IMR-90 (cell line): ENCODE results near the gene FADS2. TPM values are rescaled to one million over a fixed set of nuclear protein-coding genes. Genes with fewer than 3 reads are reported as not detected.

Source experiments
- ATAC-seq: fragments of 200-7000 bp; cut with Tn5 transposase; 2 replicates; pipeline ENCODE4 v1.9.1; 2020; ENCODE audit warnings: low read depth, mild to moderate bottlenecking, moderate library complexity
- BruUV-seq: library from RNA; stranded (reverse); fragments of 400-500 nt; replicated peaks from 2 replicates; lab custom pipeline; 2021; lab: Mats Ljungman, UMichigan
- CTCF ChIA-PET: fragments of 300-600 bp; formaldehyde crosslinking; extraction: SDS; loops from one replicate; lab custom pipeline; 2021; ENCODE audit warnings: antibody characterized with exemption; lab: Yijun Ruan, JAX
- POLR2A ChIA-PET: fragments of 300-600 bp; sonication (Branson Sonifier 250); formaldehyde crosslinking; loops from one replicate; lab custom pipeline; 2022; ENCODE audit warnings: antibody characterized with exemption; ENCODE audit not compliant: unreplicated experiment; lab: Charles Lee
- DNase-seq: peaks from one replicate; pipeline ENCODE4 v3.0.0; 2013
- H2AFZ ChIP-seq: replicated peaks from 2 replicates; pipeline ENCODE3; 2013; ENCODE audit warnings: low read length, mild to moderate bottlenecking; ENCODE audit not compliant: poor library complexity
- H2AK5ac ChIP-seq: 2 replicates; pipeline ENCODE4 v1.6.1; 2013; ENCODE audit warnings: low read depth, low read length, inconsistent platforms
- H2AK9ac ChIP-seq: replicated peaks from 2 replicates; pipeline ENCODE3; 2013; ENCODE audit warnings: mild to moderate bottlenecking, low read depth, low read length, moderate library complexity; ENCODE audit not compliant: poor library complexity
- H2BK120ac ChIP-seq: 2 replicates; pipeline ENCODE4 v1.6.1; 2013; ENCODE audit warnings: low read depth, low read length, inconsistent platforms
- H2BK15ac ChIP-seq: 3 replicates; pipeline ENCODE4 v1.6.1; 2013; ENCODE audit warnings: low read depth, low read length, inconsistent platforms
- H2BK20ac ChIP-seq: 2 replicates; pipeline ENCODE4 v1.6.1; 2013; ENCODE audit warnings: low read depth, mild to moderate bottlenecking, inconsistent platforms, low read length, moderate library complexity
- H2BK5ac ChIP-seq: 2 replicates; pipeline ENCODE4 v1.6.1; 2013; ENCODE audit warnings: mild to moderate bottlenecking, low read depth, low read length, inconsistent platforms; ENCODE audit not compliant: poor library complexity, severe bottlenecking
- H3K14ac ChIP-seq: replicated peaks from 2 replicates; pipeline ENCODE4 v1.6.1; 2013; ENCODE audit warnings: low read depth, low read length, inconsistent platforms
- H3K18ac ChIP-seq: 2 replicates; pipeline ENCODE4 v1.6.1; 2013; ENCODE audit warnings: low read depth, low read length, control low read depth
- H3K23ac ChIP-seq: 2 replicates; pipeline ENCODE4 v1.6.1; 2013; ENCODE audit warnings: low read depth, low read length, inconsistent platforms
- H3K27ac ChIP-seq: 2 replicates; pipeline ENCODE4 v1.5.1; 2013; ENCODE audit warnings: mild to moderate bottlenecking, control low read depth, low read length; ENCODE audit not compliant: insufficient read depth
- H3K27me3 ChIP-seq: 2 replicates; pipeline ENCODE4 v1.6.1; 2013; ENCODE audit warnings: low read length; ENCODE audit not compliant: control insufficient read depth, insufficient read depth
- H3K36me3 ChIP-seq: 2 replicates; pipeline ENCODE4 v1.6.1; 2013; ENCODE audit warnings: low read length, mixed read lengths; ENCODE audit not compliant: control insufficient read depth, insufficient read depth
- H3K4ac ChIP-seq: 2 replicates; pipeline ENCODE4 v1.6.1; 2013; ENCODE audit warnings: low read depth, low read length, inconsistent platforms
- H3K4me1 ChIP-seq: 2 replicates; pipeline ENCODE4 v1.6.1; 2013; ENCODE audit warnings: low read length, mixed read lengths; ENCODE audit not compliant: control insufficient read depth, insufficient read depth
- H3K4me2 ChIP-seq: 2 replicates; pipeline ENCODE4 v1.6.1; 2013; ENCODE audit warnings: low read depth, mild to moderate bottlenecking, control low read depth, low read length, moderate library complexity
- H3K4me3 ChIP-seq: 2 replicates; pipeline ENCODE4 v1.5.1; 2013; ENCODE audit warnings: low read depth, mild to moderate bottlenecking, control low read depth, low read length, moderate library complexity; ENCODE audit not compliant: insufficient read depth
- H3K56ac ChIP-seq: 2 replicates; pipeline ENCODE4 v1.6.1; 2013; ENCODE audit warnings: low read length, inconsistent platforms; ENCODE audit not compliant: insufficient read depth; ENCODE audit errors: extremely low read depth
- H3K79me1 ChIP-seq, 2 experiments: 2 replicates each; pipeline ENCODE4 v1.6.1; 2013; ENCODE audit warnings: low read length in 2 of 2, inconsistent platforms in 1 of 2, low read depth in 1 of 2
- H3K9ac ChIP-seq: 2 replicates; pipeline ENCODE4 v1.6.1; 2013; ENCODE audit warnings: low read depth, low read length, control low read depth
- H3K9me1 ChIP-seq: 2 replicates; pipeline ENCODE4 v1.6.1; 2013; ENCODE audit warnings: low read length, inconsistent platforms; ENCODE audit not compliant: insufficient read depth
- H3K9me3 ChIP-seq: 2 replicates; pipeline ENCODE4 v1.6.1; 2013; ENCODE audit warnings: low read length; ENCODE audit not compliant: control insufficient read depth, insufficient read depth
- H4K20me1 ChIP-seq: 2 replicates; pipeline ENCODE4 v1.6.1; 2013; ENCODE audit warnings: low read length, inconsistent platforms; ENCODE audit not compliant: insufficient read depth
- H4K5ac ChIP-seq: 2 replicates; pipeline ENCODE4 v1.6.1; 2013; ENCODE audit warnings: mild to moderate bottlenecking, low read depth, low read length, control low read depth
- H4K8ac ChIP-seq, 2 experiments: 2 replicates each; pipeline ENCODE4 v1.6.1; 2013; ENCODE audit warnings: low read depth in 2 of 2, low read length in 2 of 2, control low read depth in 1 of 2, inconsistent platforms in 1 of 2
- H4K91ac ChIP-seq: 2 replicates; pipeline ENCODE4 v1.6.1; 2013; ENCODE audit warnings: low read depth, low read length, inconsistent platforms; ENCODE audit not compliant: insufficient read depth
- BHLHE40 ChIP-seq: fragments of 150-350 bp; IDR thresholded peaks from 2 replicates; pipeline ENCODE4 v1.6.1; 2016; ENCODE audit warnings: mild to moderate bottlenecking, low read depth, low read length
- MAFK ChIP-seq: IDR thresholded peaks from 2 replicates; pipeline ENCODE4 v1.6.1; 2012; ENCODE audit warnings: low read depth, low read length, improper control_type of control experiment
- MXI1 ChIP-seq: IDR thresholded peaks from 2 replicates; pipeline ENCODE4 v1.6.1; 2012; ENCODE audit warnings: low read depth, mild to moderate bottlenecking, low read length, moderate library complexity, borderline replicate concordance
- RAD21 ChIP-seq: IDR thresholded peaks from 2 replicates; pipeline ENCODE4 v1.6.1; 2012; ENCODE audit warnings: low read length, improper control_type of control experiment
- SMC3 ChIP-seq: fragments of 150-350 bp; IDR thresholded peaks from 2 replicates; pipeline ENCODE4 v1.6.1; 2016; ENCODE audit warnings: low read depth, mild to moderate bottlenecking, antibody characterized with exemption, low read length, moderate library complexity
- WGBS, 2 experiments: methylation state at CpG; one replicate each; pipeline versions ENCODE4 v1.1.5 to v1.1.7; 2013; ENCODE audit warnings: missing lambda C conversion rate in 2 of 2; ENCODE audit not compliant: insufficient read length in 1 of 2; ENCODE audit errors: extremely low coverage in 2 of 2; 5-methylcytosine and 5-hydroxymethylcytosine counted together
- dilution Hi-C: fragments of 300-500 bp; cut with HindIII; formaldehyde crosslinking; loops from one replicate; pipeline ENCODE4 v1.14.3; 2018; ENCODE audit warnings: low sequenced_read_pairs; ENCODE audit not compliant: unreplicated experiment
- in situ Hi-C: fragments of 300-500 bp; cut with MboI; formaldehyde crosslinking; loops from 3 replicates; pipeline ENCODE4 v1.14.3; 2019; ENCODE audit warnings: low sequenced_read_pairs, inconsistent platforms, mixed read lengths
- intact Hi-C: fragments of 100-400 bp; cut with micrococcal nuclease; formaldehyde crosslinking; loops from 2 replicates; pipeline ENCODE4 v1.10.0; 2022
- polyA plus RNA-seq, 3 experiments: library from polyadenylated mRNA; depleted of rRNA; stranded (reverse); fragments of >200 nt; gene quantifications; 2 replicates each; pipeline ENCODE4 v1.2.3, GENCODE V29; 2012; ENCODE audit warnings: low replicate concordance in 1 of 3
- total RNA-seq: library from RNA; depleted of rRNA; stranded (reverse); fragments of >200 nt; gene quantifications from 2 replicates; pipeline ENCODE4 v1.2.3, GENCODE V29; 2012
- TF ChIP-seq, protein P1 (sequence below): fragments of 150-350 bp; IDR thresholded peaks from 2 replicates; pipeline ENCODE4 v1.6.1; 2016; ENCODE audit warnings: low read depth, mild to moderate bottlenecking, low read length, moderate library complexity, borderline replicate concordance
- TF ChIP-seq, protein P2 (sequence below): conservative IDR thresholded peaks from 2 replicates; pipeline ENCODE4 v1.5.1; 2012; ENCODE audit warnings: mild to moderate bottlenecking, low read depth, low read length, improper control_type of control experiment
- TF ChIP-seq, protein P3 (sequence below): fragments of 150-350 bp; IDR thresholded peaks from 2 replicates; pipeline ENCODE4 v1.6.1; 2017; ENCODE audit warnings: mild to moderate bottlenecking, antibody characterized with exemption, low read length, low read depth

The FADS2 gene
- total and polyA plus RNA-seq, 2 of the 4 experiments (the other 2 are of a cell fraction): 33.3 to 88.4 TPM

DNA sequence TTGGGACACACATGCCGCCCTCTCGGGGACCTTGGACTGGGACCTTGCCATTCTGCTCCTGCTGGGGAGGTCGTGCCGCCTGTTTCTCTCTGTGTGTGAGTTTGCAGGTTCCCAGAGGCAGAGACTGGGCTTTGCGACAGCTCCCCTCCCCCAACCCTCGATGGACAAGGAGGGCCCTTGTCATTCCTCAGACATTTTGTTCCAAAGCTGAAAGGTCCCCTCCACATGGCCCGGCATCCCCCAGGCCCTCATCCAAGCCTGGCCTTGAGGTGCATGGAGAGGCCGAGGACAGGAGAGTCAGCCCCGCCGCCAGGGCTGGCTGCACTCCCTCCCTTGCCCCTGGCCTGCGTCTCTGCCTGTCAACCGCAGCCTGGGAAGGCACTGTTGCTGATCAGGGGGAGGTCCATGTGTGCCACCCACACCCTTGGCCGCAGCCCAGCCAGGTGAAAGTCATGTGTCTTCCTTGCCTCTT is 25.6 kb downstream of the FADS2 start:
- Histone ChIP-seq H2BK5ac (no peak overlapping the region), H3K23ac (no peak overlapping the region), H3K36me3 (peaks cover 47% of the 10 kb centered on the region), H4K5ac (no peak overlapping the region), H3K4ac (no peak overlapping the region), H2AK5ac (no peak overlapping the region), H3K9ac (no peak overlapping the region), H3K4me1 (no peaks in the 10 kb centered on the region), H4K8ac (no peak overlapping the region), H2AK9ac (peak overlapping the region; percentile 57), H3K4me2 (no peak overlapping the region), H4K20me1 (peaks cover 7% of the 10 kb centered on the region), H3K14ac (no peak overlapping the region), H3K18ac (no peak overlapping the region), H3K56ac (no peak overlapping the region), H3K9me3 (no peaks in the 10 kb centered on the region), H4K91ac (no peak overlapping the region), H3K27me3 (no peaks in the 10 kb centered on the region), H3K27ac (no peak overlapping the region), H3K4me3 (no peak overlapping the region), H2BK120ac (no peak overlapping the region), H2BK20ac (no peak overlapping the region), H3K79me1 (no peaks in the 10 kb centered on the region; a peak in 1 of 4 replicates), H2BK15ac (no peak overlapping the region), H2AFZ (no peak overlapping the region), H3K9me1 (no peaks in the 10 kb centered on the region)
- ChIA-PET CTCF (no interaction called here), POLR2A (no interaction called here)
- intact Hi-C loops (no loop called here), dilution Hi-C loops (no loop called here), in situ Hi-C loops (loop anchor here (25.0 kb wide), 1 partner anchor 459 kb away; no protein-coding TSS in a partner anchor)
- TF ChIP-seq RAD21 (no peak), SMC3 (no peak), MAFK (no peak), MXI1 (no peak), BHLHE40 (no peak)
- TF ChIP-seq, protein P1, sequence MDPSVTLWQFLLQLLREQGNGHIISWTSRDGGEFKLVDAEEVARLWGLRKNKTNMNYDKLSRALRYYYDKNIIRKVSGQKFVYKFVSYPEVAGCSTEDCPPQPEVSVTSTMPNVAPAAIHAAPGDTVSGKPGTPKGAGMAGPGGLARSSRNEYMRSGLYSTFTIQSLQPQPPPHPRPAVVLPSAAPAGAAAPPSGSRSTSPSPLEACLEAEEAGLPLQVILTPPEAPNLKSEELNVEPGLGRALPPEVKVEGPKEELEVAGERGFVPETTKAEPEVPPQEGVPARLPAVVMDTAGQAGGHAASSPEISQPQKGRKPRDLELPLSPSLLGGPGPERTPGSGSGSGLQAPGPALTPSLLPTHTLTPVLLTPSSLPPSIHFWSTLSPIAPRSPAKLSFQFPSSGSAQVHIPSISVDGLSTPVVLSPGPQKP: no peak
- TF ChIP-seq, protein P2, sequence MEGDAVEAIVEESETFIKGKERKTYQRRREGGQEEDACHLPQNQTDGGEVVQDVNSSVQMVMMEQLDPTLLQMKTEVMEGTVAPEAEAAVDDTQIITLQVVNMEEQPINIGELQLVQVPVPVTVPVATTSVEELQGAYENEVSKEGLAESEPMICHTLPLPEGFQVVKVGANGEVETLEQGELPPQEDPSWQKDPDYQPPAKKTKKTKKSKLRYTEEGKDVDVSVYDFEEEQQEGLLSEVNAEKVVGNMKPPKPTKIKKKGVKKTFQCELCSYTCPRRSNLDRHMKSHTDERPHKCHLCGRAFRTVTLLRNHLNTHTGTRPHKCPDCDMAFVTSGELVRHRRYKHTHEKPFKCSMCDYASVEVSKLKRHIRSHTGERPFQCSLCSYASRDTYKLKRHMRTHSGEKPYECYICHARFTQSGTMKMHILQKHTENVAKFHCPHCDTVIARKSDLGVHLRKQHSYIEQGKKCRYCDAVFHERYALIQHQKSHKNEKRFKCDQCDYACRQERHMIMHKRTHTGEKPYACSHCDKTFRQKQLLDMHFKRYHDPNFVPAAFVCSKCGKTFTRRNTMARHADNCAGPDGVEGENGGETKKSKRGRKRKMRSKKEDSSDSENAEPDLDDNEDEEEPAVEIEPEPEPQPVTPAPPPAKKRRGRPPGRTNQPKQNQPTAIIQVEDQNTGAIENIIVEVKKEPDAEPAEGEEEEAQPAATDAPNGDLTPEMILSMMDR: no peak
- TF ChIP-seq, protein P3, sequence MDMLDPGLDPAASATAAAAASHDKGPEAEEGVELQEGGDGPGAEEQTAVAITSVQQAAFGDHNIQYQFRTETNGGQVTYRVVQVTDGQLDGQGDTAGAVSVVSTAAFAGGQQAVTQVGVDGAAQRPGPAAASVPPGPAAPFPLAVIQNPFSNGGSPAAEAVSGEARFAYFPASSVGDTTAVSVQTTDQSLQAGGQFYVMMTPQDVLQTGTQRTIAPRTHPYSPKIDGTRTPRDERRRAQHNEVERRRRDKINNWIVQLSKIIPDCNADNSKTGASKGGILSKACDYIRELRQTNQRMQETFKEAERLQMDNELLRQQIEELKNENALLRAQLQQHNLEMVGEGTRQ: no peak
- DNase-seq (no peak), ATAC-seq (no peak)
- WGBS, 2 experiments: 70% methylated on average over 2 of the region's 13 CpGs; no CpG with 5 or more reads in 1 of the 2 experiments
- no TSS peak for BruUV-seq
